Endodermal cell (in vitro differentiated cells): Measurements from ENCODE around the gene MALRD1. TPM values are rescaled to one million over a fixed set of nuclear protein-coding genes. Genes with fewer than 3 reads are reported as not detected.
A peak's percentile ranks its signal among the peaks of the same experiment; 100 is the strongest.

ENCODE experiments used
- DNase-seq: peaks from one replicate; pipeline ENCODE4 v3.0.0-alpha.2; 2017
- H3K27ac ChIP-seq: 2 replicates; pipeline ENCODE4 v1.5.1; 2013; ENCODE audit warnings: mild to moderate bottlenecking, low read depth, low read length, moderate library complexity
- H3K27me3 ChIP-seq: 2 replicates; pipeline ENCODE4 v1.6.1; 2013; ENCODE audit warnings: mild to moderate bottlenecking, low read length, moderate library complexity; ENCODE audit not compliant: insufficient read depth, control insufficient read depth, poor library complexity, severe bottlenecking
- H3K36me3 ChIP-seq: 2 replicates; pipeline ENCODE4 v1.7.0; 2013; ENCODE audit warnings: mild to moderate bottlenecking, low read length, moderate library complexity; ENCODE audit not compliant: control insufficient read depth, insufficient read depth
- H3K4me1 ChIP-seq: one replicate; pipeline ENCODE4 v1.7.0; 2013; ENCODE audit warnings: low read length; ENCODE audit not compliant: control insufficient read depth, insufficient read depth
- H3K4me3 ChIP-seq: 2 replicates; pipeline ENCODE4 v1.5.1; 2013; ENCODE audit warnings: mild to moderate bottlenecking, low read length, moderate library complexity
- H3K9ac ChIP-seq: 2 replicates; pipeline ENCODE4 v1.6.1; 2013; ENCODE audit warnings: mild to moderate bottlenecking, low read length, moderate library complexity; ENCODE audit not compliant: poor library complexity, severe bottlenecking; ENCODE audit errors: extremely low read depth
- H3K9me3 ChIP-seq: 2 replicates; pipeline ENCODE4 v1.6.1; 2013; ENCODE audit warnings: mild to moderate bottlenecking, low read length, moderate library complexity; ENCODE audit not compliant: control insufficient read depth
- H3K27ac Mint-ChIP-seq: 2 replicates; pipeline ENCODE4 v1.8.0; 2020; ENCODE audit warnings: mixed read lengths
- H3K27me3 Mint-ChIP-seq: 2 replicates; pipeline ENCODE4 v1.8.0; 2021; ENCODE audit warnings: mild to moderate bottlenecking, mixed read lengths; ENCODE audit not compliant: insufficient read depth
- H3K36me3 Mint-ChIP-seq: 2 replicates; pipeline ENCODE4 v1.8.0; 2020; ENCODE audit warnings: low read depth, mixed read lengths
- H3K4me1 Mint-ChIP-seq: 2 replicates; pipeline ENCODE4 v1.8.0; 2020; ENCODE audit warnings: mixed read lengths
- H3K4me3 Mint-ChIP-seq: 2 replicates; pipeline ENCODE4 v1.8.0; 2020; ENCODE audit warnings: mild to moderate bottlenecking, moderate library complexity, mixed read lengths
- H3K9me3 Mint-ChIP-seq: 2 replicates; pipeline ENCODE4 v1.8.0; 2020; ENCODE audit warnings: mild to moderate bottlenecking, mixed read lengths
- CTCF ChIP-seq: fragments of 200-600 bp; sonication (generic); conservative IDR thresholded peaks from 2 replicates; pipeline ENCODE4 v1.5.0; 2021; ENCODE audit warnings: antibody characterized with exemption, mild to moderate bottlenecking
- WGBS, 2 experiments: methylation state at CpG; one replicate each; pipeline versions ENCODE4 v1.1.5 to v1.1.7; 2013; ENCODE audit warnings: missing lambda C conversion rate in 2 of 2, mixed read lengths in 1 of 2; ENCODE audit not compliant: insufficient coverage in 1 of 2, insufficient read length in 1 of 2; 5-methylcytosine and 5-hydroxymethylcytosine counted together
- total RNA-seq, 2 donors: library from RNA; stranded (reverse); fragmentation: NEBNext Ultra II Directional in 1 of 2; extraction: Animal tissue kit (Norgen Biotek cat#: 25700) in 1 of 2; gene quantifications; 2 replicates in 1 of 2; 3 replicates in 1 of 2; pipeline ENCODE4 v1.2.1, GENCODE V29; 2021

The MALRD1 gene
- total RNA-seq, 2 donors from 2014 or later: 0.64 to 1.5 TPM

GRCh38 chr10:19745672-19746071 lies 697.1 kb downstream of the MALRD1 start:
- Histone ChIP-seq H3K27me3 (peaks cover 18% of the 10 kb centered on the region), H3K4me3 (no peak overlapping the region), H3K27ac (no peak overlapping the region), H3K9ac (no peak overlapping the region), H3K36me3 (no peaks in the 10 kb centered on the region), H3K4me1 (no peaks in the 10 kb centered on the region), H3K9me3 (peaks cover 13% of the 10 kb centered on the region)
- Mint-ChIP-seq H3K27ac (no peak overlapping the region), H3K9me3 (peaks cover 2% of the 10 kb centered on the region), H3K27me3 (peaks cover 14% of the 10 kb centered on the region), H3K36me3 (no peaks in the 10 kb centered on the region), H3K4me1 (no peaks in the 10 kb centered on the region), H3K4me3 (no peak overlapping the region)
- TF ChIP-seq CTCF: no peak
- no peak for DNase-seq
- 92 to 95% methylated on average over 4 of the region's 4 CpGs for WGBS, 2 experiments

DNA sequence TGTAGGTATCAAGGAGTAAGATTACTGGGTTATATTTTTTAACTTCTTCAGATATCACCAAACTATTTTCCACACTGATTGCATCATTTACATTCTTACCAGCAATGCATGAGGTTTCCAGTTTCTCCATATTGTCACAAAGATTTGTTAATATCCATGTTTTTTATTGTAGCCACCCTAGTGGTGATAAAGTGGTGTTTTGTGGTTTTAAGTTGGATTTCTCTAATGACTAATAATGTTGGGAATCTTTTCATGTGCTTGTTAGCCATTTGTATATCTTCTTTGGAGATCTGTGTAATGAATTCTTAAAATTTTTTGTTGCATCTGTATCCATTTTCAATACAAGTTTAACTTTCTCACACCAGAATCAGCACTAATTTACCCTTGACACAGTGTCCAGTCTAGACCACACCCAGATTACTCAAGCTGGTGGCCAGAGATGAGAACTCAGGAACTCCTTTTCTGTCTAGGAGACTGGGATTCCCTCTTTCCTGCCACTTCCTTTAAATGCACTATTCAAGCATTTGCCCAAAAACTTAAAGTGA lies 700.7 kb downstream of the MALRD1 start:
- H3K27me3 ChIP-seq: peaks cover 18% of the 10 kb centered on the region
- no peak overlapping the region for H3K4me3 ChIP-seq
- no peak overlapping the region for H3K4me3 Mint-ChIP-seq
- no peak for TF ChIP-seq CTCF
- no peak overlapping the region for H3K9ac ChIP-seq
- H3K27me3 Mint-ChIP-seq: peaks cover 14% of the 10 kb centered on the region
- H3K36me3 Mint-ChIP-seq: no peaks in the 10 kb centered on the region
- H3K27ac ChIP-seq: no peak overlapping the region
- no peaks in the 10 kb centered on the region for H3K36me3 ChIP-seq
- H3K27ac Mint-ChIP-seq: peak overlapping the region; percentile 13
- DNase-seq: no peak
- H3K9me3 ChIP-seq: peaks cover 13% of the 10 kb centered on the region
- H3K4me1 Mint-ChIP-seq: no peaks in the 10 kb centered on the region
- H3K4me1 ChIP-seq: no peaks in the 10 kb centered on the region
- H3K9me3 Mint-ChIP-seq: peaks cover 2% of the 10 kb centered on the region

DNA sequence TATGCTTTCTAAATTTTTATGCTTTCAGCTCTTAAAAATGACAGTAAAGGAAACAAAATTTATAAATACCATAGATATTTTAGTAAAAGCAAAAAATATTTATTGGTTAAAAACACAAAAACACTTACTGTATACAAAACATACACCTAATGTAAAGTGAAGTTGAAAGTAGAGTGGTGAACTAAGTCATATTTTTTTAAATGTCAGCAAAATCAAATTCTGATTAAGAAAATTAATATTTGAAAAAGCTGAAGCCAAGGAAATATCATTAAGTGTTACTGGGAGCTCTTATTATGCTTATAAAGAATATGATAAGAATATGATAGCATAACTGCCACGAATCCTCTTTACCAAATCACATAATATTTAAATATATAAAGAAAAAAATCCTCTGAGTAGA lies 702.4 kb downstream of the MALRD1 start:
- Mint-ChIP-seq H3K36me3 (no peaks in the 10 kb centered on the region), H3K27me3 (peaks cover 14% of the 10 kb centered on the region), H3K9me3 (peaks cover 2% of the 10 kb centered on the region), H3K4me3 (no peak overlapping the region), H3K27ac (no peak overlapping the region), H3K4me1 (no peaks in the 10 kb centered on the region)
- no peak for DNase-seq
- no peaks in the 10 kb centered on the region for H3K36me3 ChIP-seq
- no peak overlapping the region for H3K27ac ChIP-seq
- H3K4me1 ChIP-seq: no peaks in the 10 kb centered on the region
- H3K4me3 ChIP-seq: no peak overlapping the region
- peaks cover 13% of the 10 kb centered on the region for H3K9me3 ChIP-seq
- H3K9ac ChIP-seq: no peak overlapping the region
- WGBS, 2 experiments: no CpG with 5 or more reads among the region's 1 CpG
- peaks cover 13% of the 10 kb centered on the region for H3K27me3 ChIP-seq
- TF ChIP-seq CTCF: no peak
